Spleen (tissue), 11 donors: ENCODE data around the gene CATSPER3. TPM values are rescaled to one million over a fixed set of nuclear protein-coding genes. Genes with fewer than 3 reads are reported as not detected.

ENCODE experiments used
- DNase-seq: peaks from one replicate; pipeline ENCODE4 v3.0.0-alpha.2; 2020
- H3K27ac ChIP-seq, 8 donors: fragments of 200-600 bp; sonication (generic) in 7 of 8; 1 replicate in 4 of 8; 2 replicates in 4 of 8; pipeline versions ENCODE4 v1.5.0 to v1.8.0; 2016 to 2021; ENCODE audit warnings: inconsistent platforms in 4 of 8, mild to moderate bottlenecking in 4 of 8, moderate library complexity in 1 of 8
- H3K27me3 ChIP-seq, 7 donors: fragments of 200-600 bp; sonication (generic) in 6 of 7; replicated peaks in 1 of 7; 1 replicate in 4 of 7; 2 replicates in 3 of 7; pipeline versions ENCODE4 v1.5.0 to v1.8.0; 2016 to 2021; ENCODE audit warnings: inconsistent platforms in 3 of 7, mild to moderate bottlenecking in 1 of 7
- H3K36me3 ChIP-seq, 6 donors: fragments of 200-600 bp; sonication (generic) in 5 of 6; 1 replicate in 4 of 6; 2 replicates in 2 of 6; pipeline versions ENCODE4 v1.5.0 to v1.8.0; 2016 to 2021; ENCODE audit warnings: inconsistent platforms in 2 of 6
- H3K4me1 ChIP-seq, 6 donors: fragments of 200-600 bp; sonication (generic) in 5 of 6; 1 replicate in 3 of 6; 2 replicates in 3 of 6; pipeline versions ENCODE4 v1.5.0 to v1.8.0; 2016 to 2021; ENCODE audit warnings: inconsistent platforms in 3 of 6
- H3K4me3 ChIP-seq, 8 donors: fragments of 200-600 bp; sonication (generic) in 7 of 8; 1 replicate in 4 of 8; 2 replicates in 4 of 8; pipeline versions ENCODE4 v1.5.0 to v1.8.0; 2016 to 2021; ENCODE audit warnings: inconsistent platforms in 4 of 8, mild to moderate bottlenecking in 4 of 8, moderate library complexity in 2 of 8
- H3K9me3 ChIP-seq, 8 donors: fragments of 200-600 bp; sonication (generic) in 7 of 8; 1 replicate in 4 of 8; 2 replicates in 4 of 8; pipeline versions ENCODE4 v1.5.0 to v1.8.0; 2016 to 2021; ENCODE audit warnings: inconsistent platforms in 4 of 8
- CTCF ChIP-seq, 11 experiments: fragments of 200-600 bp in 7 of 11; fragments of 450-650 bp in 4 of 11; sonication (generic) in 4 of 11; IDR thresholded peaks in 8 of 11; conservative IDR thresholded peaks in 3 of 11; 1 replicate in 7 of 11; 2 replicates in 4 of 11; pipeline versions ENCODE4 v1.4.0 to v1.8.0; 2016 to 2021; ENCODE audit warnings: antibody characterized with exemption in 11 of 11, inconsistent platforms in 4 of 11, mild to moderate bottlenecking in 1 of 11
- POLR2A ChIP-seq, 3 donors: fragments of 450-650 bp; IDR thresholded peaks; one replicate each; pipeline ENCODE4 v1.5.1; 2017; ENCODE audit warnings: antibody characterized with exemption in 3 of 3, mild to moderate bottlenecking in 1 of 3
- POLR2AphosphoS5 ChIP-seq, 3 donors: sonication (generic); formaldehyde crosslinking; IDR thresholded peaks; one replicate each; pipeline ENCODE4 v1.5.1; 2017; ENCODE audit warnings: antibody characterized with exemption in 3 of 3
- WGBS, 5 donors: extraction: QIAGEN DNeasy Blood & Tissue Kit in 3 of 5; methylation state at CpG; one replicate each; pipeline versions ENCODE4 v1.1.5 to v1.1.7; 2013 to 2018; 5-methylcytosine and 5-hydroxymethylcytosine counted together
- intact Hi-C: fragments of 100-400 bp; cut with DNase I; formaldehyde crosslinking; loops from one replicate; pipeline ENCODE4 v1.15.0; 2023; ENCODE audit warnings: low total_unique reads
- polyA plus RNA-seq, 3 donors: library from polyadenylated mRNA; stranded (reverse); fragments of 200-250 nt; gene quantifications; one replicate each; pipeline ENCODE4 v1.2.1, GENCODE V29; 2013
- total RNA-seq, 7 donors: library from RNA; depleted of rRNA in 3 of 7; stranded (reverse); fragments of >200 nt in 3 of 7; fragmentation: NEBNext Ultra II Directional in 4 of 7; extraction: Animal tissue kit (Norgen Biotek cat#: 25700) in 4 of 7; gene quantifications; one replicate each; pipeline versions ENCODE4 v1.1.0 to v1.2.1, GENCODE V29; 2016 to 2021
- donor health status: healthy with polysubstance abuse.
- donor health status: DM: no; HTN: no; CAD: no; lungs with moderate emphysema.
- donor health status: DM: no; HTN: no; CAD: no.
- donor health status: Bipolar disorder and iron deficiency.
- donor health status: healthy.
- donor health status: DM: no; HTN: no; CAD: no.
- donor health status: DM: yes; HTN: yes; CAD: no.

Gene CATSPER3
- total and polyA plus RNA-seq, 10 donors: 0.35 to 0.89 (median 0.44) TPM; not detected in 3

GRCh38 chr5:135007305-135007704, 39.6 kb downstream of the CATSPER3 start:
- DNase-seq: peak; percentile 51

GRCh38 chr5:135007749-135008363, 40.1 kb downstream of the CATSPER3 start:
- intact Hi-C loops: no loop called here
- 80 to 87% (median 82%) methylated on average over 11 of the region's 11 CpGs for WGBS, 5 donors
- DNase-seq: peak; percentile 39

More at GRCh38 chr5:135007305-135007704, 39.6 kb downstream of the CATSPER3 start:
- no peak overlapping the region for H3K27ac ChIP-seq
- H3K27me3 ChIP-seq: no peaks in the 10 kb centered on the region
- no peaks in the 10 kb centered on the region for H3K36me3 ChIP-seq
- H3K4me1 ChIP-seq: no peaks in the 10 kb centered on the region
- H3K9me3 ChIP-seq: no peaks in the 10 kb centered on the region
- TF ChIP-seq POLR2A (IDR thresholded peaks at IDR 0.05) (no peak), CTCF (IDR thresholded peaks at IDR 0.05 in 8 of 11, conservative IDR thresholded peaks at IDR 0.05 in 3 of 11) (no peak), POLR2AphosphoS5 (IDR thresholded peaks at IDR 0.05) (no peak)
- H3K4me3 ChIP-seq: no peak overlapping the region
- 92 to 97% (median 94%) methylated on average over 9 of the region's 9 CpGs for WGBS, 5 donors
- intact Hi-C loops: no loop called here

GRCh38 chr5:135008556-135008955, 40.8 kb downstream of the CATSPER3 start:
- intact Hi-C loops: no loop called here
- DNase-seq: peak; percentile 51
- no peaks in the 10 kb centered on the region for H3K4me1 ChIP-seq
- no peaks in the 10 kb centered on the region for H3K27me3 ChIP-seq
- H3K36me3 ChIP-seq: no peaks in the 10 kb centered on the region
- no peak overlapping the region for H3K27ac ChIP-seq
- no peaks in the 10 kb centered on the region for H3K9me3 ChIP-seq
- H3K4me3 ChIP-seq: no peak overlapping the region
- TF ChIP-seq CTCF (IDR thresholded peaks at IDR 0.05 in 8 of 11, conservative IDR thresholded peaks at IDR 0.05 in 3 of 11) (no peak), POLR2AphosphoS5 (IDR thresholded peaks at IDR 0.05) (no peak), POLR2A (IDR thresholded peaks at IDR 0.05) (no peak)
- WGBS, 5 donors: 92 to 98% (median 94%) methylated on average over 8 of the region's 8 CpGs

More at GRCh38 chr5:135007749-135008363, 40.1 kb downstream of the CATSPER3 start:
- Histone ChIP-seq H3K4me1 (no peaks in the 10 kb centered on the region), H3K9me3 (no peaks in the 10 kb centered on the region), H3K4me3 (no peak overlapping the region), H3K27me3 (no peaks in the 10 kb centered on the region), H3K27ac (no peak overlapping the region), H3K36me3 (no peaks in the 10 kb centered on the region)
- TF ChIP-seq POLR2A (IDR thresholded peaks at IDR 0.05) (no peak), POLR2AphosphoS5 (IDR thresholded peaks at IDR 0.05) (no peak), CTCF (IDR thresholded peaks at IDR 0.05 in 8 of 11, conservative IDR thresholded peaks at IDR 0.05 in 3 of 11) (no peak)

GRCh38 chr5:135008981-135009735, 41.5 kb downstream of the CATSPER3 start:
- no peaks in the 10 kb centered on the region for H3K4me1 ChIP-seq
- TF ChIP-seq CTCF (IDR thresholded peaks at IDR 0.05 in 8 of 11, conservative IDR thresholded peaks at IDR 0.05 in 3 of 11): no peak
- TF ChIP-seq POLR2A (IDR thresholded peaks at IDR 0.05): no peak
- TF ChIP-seq POLR2AphosphoS5 (IDR thresholded peaks at IDR 0.05): no peak
- no peak overlapping the region for H3K4me3 ChIP-seq
- intact Hi-C loops: no loop called here
- no peaks in the 10 kb centered on the region for H3K9me3 ChIP-seq
- H3K36me3 ChIP-seq: no peaks in the 10 kb centered on the region
- H3K27me3 ChIP-seq: no peaks in the 10 kb centered on the region
- no peak overlapping the region for H3K27ac ChIP-seq
- 78 to 92% (median 85%) methylated on average over 12 to 13 of the region's 13 CpGs for WGBS, 5 donors
- DNase-seq: peak; percentile 38
